ENCODE data around the gene UROS.
A peak's percentile ranks its signal among the peaks of the same experiment; 100 is the strongest.

The UROS gene

DNA sequence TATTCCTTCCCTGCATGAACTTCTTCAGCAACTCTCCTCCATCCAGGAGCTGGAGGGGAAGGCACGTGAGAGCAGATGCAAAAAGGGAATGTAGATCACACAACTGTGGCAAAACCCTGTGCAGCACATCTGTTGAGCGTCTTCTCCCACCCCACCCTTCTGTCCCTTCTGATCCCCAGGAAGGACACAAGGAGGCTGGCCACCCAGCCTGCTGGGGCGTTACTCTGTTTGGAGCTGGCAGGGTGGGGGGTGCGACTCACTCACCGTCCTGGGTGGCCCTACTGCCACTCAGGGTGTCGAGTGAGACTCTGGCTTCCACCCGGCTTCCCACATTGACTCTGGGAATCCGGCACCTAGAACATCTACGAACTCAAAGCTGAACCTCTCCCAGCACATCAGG, 37.3 kb downstream of the UROS start:
- no peak overlapping the region for H3K4me3 Mint-ChIP-seq
- no peaks in the 10 kb centered on the region for H3K27me3 Mint-ChIP-seq
- DNase-seq: no peak
- H3K36me3 Mint-ChIP-seq (ENCODE audit: low read depth): no peaks in the 10 kb centered on the region
- ATAC-seq: no peak
- H3K27ac Mint-ChIP-seq: no peak overlapping the region
- H3K4me1 Mint-ChIP-seq: peaks cover 20% of the 10 kb centered on the region
- H3K9me3 Mint-ChIP-seq: no peaks in the 10 kb centered on the region

DNA sequence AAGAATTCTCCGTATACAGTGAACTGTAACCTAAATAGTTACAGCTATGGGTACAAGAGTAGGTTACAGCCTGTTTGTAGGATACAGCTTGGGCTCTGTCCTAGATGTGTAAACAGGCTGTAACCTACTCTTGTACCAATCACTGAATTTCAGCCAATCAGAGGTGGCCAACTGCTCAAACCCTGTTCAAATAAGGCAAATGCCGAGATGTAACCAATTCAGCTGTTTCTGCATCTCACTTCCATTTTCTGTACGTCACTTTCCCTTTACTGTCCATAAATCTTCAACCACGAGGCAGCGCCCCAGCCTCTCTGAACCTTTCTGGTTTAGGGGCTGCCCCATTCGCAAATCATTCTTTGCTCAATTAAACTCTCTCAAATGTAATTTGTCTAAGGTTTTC, 39.1 kb downstream of the UROS start:
- Mint-ChIP-seq H3K36me3 (ENCODE audit: low read depth) (no peaks in the 10 kb centered on the region), H3K9me3 (no peaks in the 10 kb centered on the region), H3K27me3 (no peaks in the 10 kb centered on the region), H3K27ac (no peak overlapping the region), H3K4me1 (peaks cover 18% of the 10 kb centered on the region), H3K4me3 (no peak overlapping the region)
- DNase-seq: no peak
- ATAC-seq: no peak

DNA sequence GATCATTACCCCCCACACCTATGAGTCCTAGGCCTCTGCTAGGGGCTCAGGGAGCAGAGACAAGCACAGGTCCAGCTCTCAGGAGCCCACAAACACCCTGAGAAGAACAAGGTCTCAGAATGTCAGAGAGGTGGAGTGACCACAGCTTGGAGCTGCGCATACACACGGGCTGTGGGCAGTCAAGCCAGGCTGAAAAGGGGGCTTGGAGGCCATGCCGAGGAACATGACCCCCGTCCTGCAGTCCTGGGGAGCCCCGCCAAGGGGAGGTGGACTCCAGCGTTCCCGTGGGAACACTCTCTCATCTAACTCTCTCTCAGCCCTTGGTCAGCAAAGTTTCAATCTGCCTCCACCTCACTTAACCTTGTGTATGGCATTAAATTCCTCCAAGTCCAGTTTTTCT, 39.6 kb downstream of the UROS start:
- DNase-seq: no peak

DNA sequence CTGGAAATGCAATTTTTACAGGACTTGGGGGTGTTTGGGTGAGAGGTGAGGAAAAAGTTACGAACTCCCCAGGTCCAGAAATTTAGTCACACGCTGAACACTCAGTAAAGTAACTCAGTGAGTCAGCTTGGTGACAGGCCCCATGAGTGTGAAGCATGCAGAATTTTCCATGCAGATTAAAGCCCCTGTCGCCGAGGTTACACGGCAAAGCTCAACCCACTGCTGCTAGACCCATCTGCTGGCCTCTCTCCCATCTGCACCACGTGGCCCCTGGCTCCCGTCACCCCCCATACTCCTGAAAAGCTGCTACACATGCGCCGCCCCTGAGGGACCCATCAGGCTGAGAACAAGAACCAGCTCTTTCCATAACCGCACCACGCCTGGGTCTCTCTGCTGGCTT, 40.4 kb downstream of the UROS start:
- DNase-seq: no peak
- H3K4me3 Mint-ChIP-seq: no peak overlapping the region
- no peaks in the 10 kb centered on the region for H3K27me3 Mint-ChIP-seq
- no peak overlapping the region for H3K27ac Mint-ChIP-seq
- peaks cover 6% of the 10 kb centered on the region for H3K4me1 Mint-ChIP-seq
- no peaks in the 10 kb centered on the region for H3K9me3 Mint-ChIP-seq
- H3K36me3 Mint-ChIP-seq (ENCODE audit: low read depth): no peaks in the 10 kb centered on the region
- ATAC-seq: peak; percentile 44

More for the DNA sequence above, 39.6 kb downstream of the UROS start:
- Mint-ChIP-seq H3K4me1 (peaks cover 14% of the 10 kb centered on the region), H3K4me3 (no peak overlapping the region), H3K9me3 (no peaks in the 10 kb centered on the region), H3K27me3 (no peaks in the 10 kb centered on the region), H3K36me3 (ENCODE audit: low read depth) (no peaks in the 10 kb centered on the region), H3K27ac (no peak overlapping the region)
- ATAC-seq: no peak

DNA sequence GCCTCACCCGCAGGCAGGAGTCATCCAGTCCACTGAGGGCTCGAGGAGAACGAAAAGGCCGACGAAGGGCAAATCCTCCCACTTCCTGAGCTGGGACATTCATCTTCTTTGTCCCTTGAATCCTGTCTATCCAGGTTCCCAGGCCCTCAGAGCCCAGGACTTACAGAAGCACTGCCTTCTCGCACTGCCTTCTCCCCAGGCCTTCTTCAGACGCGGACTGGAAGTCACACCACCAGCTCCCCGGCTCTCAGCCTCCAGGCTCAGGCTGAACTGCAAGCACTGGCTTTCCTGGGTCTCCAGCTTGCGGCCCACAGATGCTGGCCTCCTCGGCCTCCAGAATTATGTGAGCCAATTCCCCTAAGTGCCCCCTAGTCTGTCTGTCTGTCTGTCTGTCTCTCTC, 41.0 kb downstream of the UROS start:
- no peaks in the 10 kb centered on the region for H3K36me3 Mint-ChIP-seq (ENCODE audit: low read depth)
- no peak for ATAC-seq
- no peaks in the 10 kb centered on the region for H3K9me3 Mint-ChIP-seq

DNA sequence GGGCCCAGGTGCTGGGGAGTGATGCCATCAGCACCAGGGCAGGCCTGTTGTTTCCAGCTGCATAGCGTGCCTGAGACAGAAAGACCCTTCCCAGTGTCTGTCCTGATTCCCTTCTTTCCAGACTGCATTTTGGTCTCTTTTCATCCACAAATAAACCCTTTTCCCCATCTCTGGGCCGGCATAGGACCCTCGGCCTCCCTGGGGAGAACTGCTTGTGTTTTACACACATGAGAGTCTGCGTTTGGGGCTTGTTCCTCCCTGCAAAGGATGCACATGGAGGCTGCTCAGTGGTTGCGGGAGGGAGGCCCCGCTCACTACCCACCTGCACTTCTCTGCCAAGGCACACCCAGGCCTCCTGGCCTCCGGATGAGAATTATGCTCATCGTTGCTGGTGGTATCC, 41.7 kb downstream of the UROS start:
- Mint-ChIP-seq H3K27ac (no peak overlapping the region), H3K36me3 (ENCODE audit: low read depth) (no peaks in the 10 kb centered on the region), H3K9me3 (no peaks in the 10 kb centered on the region), H3K27me3 (no peaks in the 10 kb centered on the region), H3K4me3 (no peak overlapping the region), H3K4me1 (no peaks in the 10 kb centered on the region)
- DNase-seq (no peak), ATAC-seq (no peak)

More for the DNA sequence above, 41.0 kb downstream of the UROS start:
- no peak for DNase-seq
- no peaks in the 10 kb centered on the region for H3K27me3 Mint-ChIP-seq
- peaks cover 2% of the 10 kb centered on the region for H3K4me1 Mint-ChIP-seq
- no peak overlapping the region for H3K4me3 Mint-ChIP-seq
- no peak overlapping the region for H3K27ac Mint-ChIP-seq

DNA sequence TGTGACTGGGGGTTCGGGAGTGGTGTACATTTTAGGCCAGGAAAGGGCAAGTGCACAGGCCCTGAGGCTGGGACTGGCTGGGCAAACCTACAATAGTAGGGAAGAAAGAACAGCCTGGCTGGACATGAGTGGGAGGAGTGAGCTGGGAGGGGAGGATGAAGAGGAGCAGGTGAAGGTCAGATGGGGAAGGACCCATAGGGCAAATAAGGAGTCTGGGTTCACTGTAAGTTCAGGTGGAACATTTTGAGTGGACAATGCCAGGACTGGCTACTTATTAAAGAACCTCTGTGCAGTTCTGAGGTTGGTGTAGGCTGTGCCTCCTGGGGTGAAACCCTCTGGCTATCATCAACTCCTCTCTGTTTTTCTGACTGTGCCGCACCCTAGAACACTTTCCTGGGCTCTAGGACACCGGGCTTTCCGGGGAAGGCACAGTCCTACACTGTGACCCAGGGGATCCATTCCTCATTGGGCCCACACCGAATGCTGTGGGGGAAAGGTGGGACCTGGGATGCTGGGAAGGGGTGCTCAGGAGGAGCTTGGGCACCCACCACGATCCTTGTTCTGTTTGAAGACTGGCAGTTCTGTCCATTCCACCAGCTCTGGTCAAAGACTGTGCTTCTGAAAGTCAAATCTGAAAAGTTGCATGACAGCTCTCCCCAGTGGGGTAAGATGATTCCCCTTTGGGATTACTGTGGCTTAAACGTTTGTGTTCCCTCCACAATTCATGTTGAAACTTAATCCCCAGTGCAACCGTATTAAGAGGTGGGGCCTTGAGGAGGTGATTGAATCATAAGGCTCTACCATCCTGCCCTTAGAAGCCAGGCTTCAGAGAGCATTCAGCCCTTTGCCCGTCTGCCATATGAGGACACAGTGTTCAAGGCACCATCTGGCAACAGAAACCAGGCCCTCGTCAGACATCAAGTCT, 43.4 kb downstream of the UROS start:
- no peaks in the 10 kb centered on the region for H3K27me3 Mint-ChIP-seq
- DNase-seq (no peak), ATAC-seq (no peak)
- H3K27ac Mint-ChIP-seq: no peak overlapping the region
- no peaks in the 10 kb centered on the region for H3K36me3 Mint-ChIP-seq (ENCODE audit: low read depth)
- no peak overlapping the region for H3K4me3 Mint-ChIP-seq
- no peaks in the 10 kb centered on the region for H3K4me1 Mint-ChIP-seq
- H3K9me3 Mint-ChIP-seq: no peaks in the 10 kb centered on the region

DNA sequence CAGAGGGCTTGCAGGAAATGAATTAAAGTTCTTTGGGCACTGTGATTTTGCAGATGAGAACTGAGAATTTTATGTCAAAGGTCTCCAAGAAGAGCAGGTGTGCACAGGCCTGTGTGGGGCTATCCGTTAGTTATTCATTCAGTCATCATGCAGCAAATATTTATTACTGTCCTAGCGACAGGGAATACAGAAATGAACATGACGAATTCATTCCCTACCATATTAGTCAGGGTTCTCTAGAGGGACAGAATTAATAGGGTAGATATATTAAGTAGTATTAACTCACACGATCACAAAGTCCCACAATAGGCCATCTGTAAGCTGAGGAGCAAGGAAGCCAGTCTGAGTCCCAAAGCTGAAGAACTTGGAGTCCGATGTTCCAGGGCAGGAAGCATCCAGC, 44.5 kb downstream of the UROS start:
- H3K36me3 Mint-ChIP-seq (ENCODE audit: low read depth): no peaks in the 10 kb centered on the region
- DNase-seq: no peak
- no peak for ATAC-seq
- H3K27me3 Mint-ChIP-seq: no peaks in the 10 kb centered on the region
- H3K9me3 Mint-ChIP-seq: no peaks in the 10 kb centered on the region
- H3K27ac Mint-ChIP-seq: no peak overlapping the region
- H3K4me3 Mint-ChIP-seq: no peak overlapping the region
- no peaks in the 10 kb centered on the region for H3K4me1 Mint-ChIP-seq

DNA sequence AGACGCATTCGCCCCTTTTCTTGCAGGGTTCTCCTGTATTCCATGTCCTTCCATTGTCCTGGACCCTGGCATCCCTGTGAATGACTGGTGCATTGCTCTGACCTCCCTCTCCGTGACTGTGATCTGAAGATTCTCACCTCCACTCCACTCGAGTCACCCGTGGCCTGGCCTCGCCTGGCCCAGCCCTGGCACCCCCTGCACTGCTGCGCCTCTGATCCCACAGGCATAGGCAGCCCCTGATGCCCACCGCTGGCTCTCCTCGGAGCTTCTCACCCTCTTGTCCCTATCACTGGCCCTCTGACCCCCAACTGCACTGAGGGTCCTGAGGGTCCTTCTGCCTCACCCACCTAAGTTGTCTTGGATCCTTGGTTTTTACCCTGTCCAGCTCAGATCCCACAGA, 45.3 kb downstream of the UROS start:
- Mint-ChIP-seq H3K27ac (no peak overlapping the region), H3K9me3 (no peaks in the 10 kb centered on the region), H3K27me3 (no peaks in the 10 kb centered on the region), H3K36me3 (ENCODE audit: low read depth) (no peaks in the 10 kb centered on the region), H3K4me3 (no peak overlapping the region), H3K4me1 (no peaks in the 10 kb centered on the region)
- no peak for ATAC-seq
- DNase-seq: no peak

DNA sequence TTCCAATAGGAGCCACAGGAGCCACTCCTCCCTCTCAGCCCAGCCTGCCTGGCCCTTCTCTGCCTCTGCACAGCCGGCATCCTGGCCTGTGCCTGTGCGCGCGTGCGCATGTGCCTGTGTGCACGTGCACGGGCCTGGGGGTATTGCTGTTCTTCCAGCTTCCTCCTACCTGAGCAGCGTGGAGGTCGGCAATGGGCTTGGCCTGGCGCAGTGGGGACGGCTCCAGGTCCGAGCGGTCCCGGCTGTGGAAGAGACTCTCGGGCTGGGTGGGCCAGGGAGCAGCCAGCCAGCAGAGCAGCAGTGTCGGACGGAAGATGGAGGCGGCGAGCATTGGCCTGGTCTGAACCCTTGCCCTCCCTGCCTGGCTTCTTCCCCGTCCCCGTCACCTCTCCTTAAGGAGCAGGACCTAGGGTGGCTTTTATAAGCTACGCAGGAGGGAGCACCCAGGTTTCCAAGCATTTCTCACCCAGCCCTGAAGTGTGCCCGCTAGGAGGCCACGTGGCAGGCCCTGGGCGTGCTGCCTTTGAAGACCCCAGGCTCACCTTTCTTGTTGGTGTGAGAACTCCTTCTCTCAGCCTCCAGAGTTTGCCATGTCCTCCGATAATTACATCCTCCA, 47.5 kb downstream of the UROS start, which contains the start of gene MMP21:
Gene MMP21 (minus strand): TSS at position 331 of the 616 bp plus-strand sequence. CDS start 0 bp downstream, at position 331.
- H3K27me3 Mint-ChIP-seq: no peaks in the 10 kb centered on the region
- no peak within 1 kb of the TSS for H3K4me3 Mint-ChIP-seq
- DNase-seq: no peak
- ATAC-seq: no peak
- no peaks in the 10 kb centered on the region for H3K36me3 Mint-ChIP-seq (ENCODE audit: low read depth)
- H3K4me1 Mint-ChIP-seq: no peaks in the 10 kb centered on the region
- H3K27ac Mint-ChIP-seq: no peak within 1 kb of the TSS
- H3K9me3 Mint-ChIP-seq: no peaks in the 10 kb centered on the region

DNA sequence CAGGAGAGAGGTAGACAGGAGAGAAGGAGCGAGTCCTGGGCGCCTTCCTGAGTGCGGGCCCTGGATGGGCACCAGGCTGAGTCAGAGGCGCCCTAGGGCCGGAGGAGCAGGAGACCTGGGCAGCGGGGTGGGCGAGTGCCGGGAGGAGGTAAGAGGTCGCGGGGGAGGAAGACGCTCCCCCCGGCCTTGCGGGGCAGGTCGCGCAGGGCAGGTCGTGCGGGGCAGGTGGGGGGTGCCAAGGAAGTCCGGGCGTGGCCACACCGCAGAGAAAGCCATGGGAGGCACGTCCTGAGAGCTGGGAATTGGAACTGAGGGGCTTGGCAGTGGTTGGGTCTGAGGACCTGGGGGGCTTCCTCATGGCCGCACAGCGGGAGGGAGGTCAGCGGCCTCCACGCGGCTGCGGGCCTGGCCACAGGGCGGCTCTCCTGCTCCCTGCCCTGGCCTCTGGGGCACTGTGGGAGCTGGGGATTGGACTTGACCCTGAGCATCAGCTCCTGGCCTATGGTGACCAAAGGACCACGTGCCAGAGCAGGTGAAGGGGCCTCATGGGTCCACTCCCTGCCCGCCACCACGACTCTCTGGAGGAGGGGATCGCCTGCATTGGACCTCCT, 48.4 kb downstream of the UROS start:
- no peaks in the 10 kb centered on the region for H3K4me1 Mint-ChIP-seq
- H3K4me3 Mint-ChIP-seq: no peak overlapping the region
- ATAC-seq: no peak
- H3K27me3 Mint-ChIP-seq: no peaks in the 10 kb centered on the region
- H3K27ac Mint-ChIP-seq: no peak overlapping the region
- DNase-seq: no peak
- no peaks in the 10 kb centered on the region for H3K9me3 Mint-ChIP-seq
- no peaks in the 10 kb centered on the region for H3K36me3 Mint-ChIP-seq (ENCODE audit: low read depth)

DNA sequence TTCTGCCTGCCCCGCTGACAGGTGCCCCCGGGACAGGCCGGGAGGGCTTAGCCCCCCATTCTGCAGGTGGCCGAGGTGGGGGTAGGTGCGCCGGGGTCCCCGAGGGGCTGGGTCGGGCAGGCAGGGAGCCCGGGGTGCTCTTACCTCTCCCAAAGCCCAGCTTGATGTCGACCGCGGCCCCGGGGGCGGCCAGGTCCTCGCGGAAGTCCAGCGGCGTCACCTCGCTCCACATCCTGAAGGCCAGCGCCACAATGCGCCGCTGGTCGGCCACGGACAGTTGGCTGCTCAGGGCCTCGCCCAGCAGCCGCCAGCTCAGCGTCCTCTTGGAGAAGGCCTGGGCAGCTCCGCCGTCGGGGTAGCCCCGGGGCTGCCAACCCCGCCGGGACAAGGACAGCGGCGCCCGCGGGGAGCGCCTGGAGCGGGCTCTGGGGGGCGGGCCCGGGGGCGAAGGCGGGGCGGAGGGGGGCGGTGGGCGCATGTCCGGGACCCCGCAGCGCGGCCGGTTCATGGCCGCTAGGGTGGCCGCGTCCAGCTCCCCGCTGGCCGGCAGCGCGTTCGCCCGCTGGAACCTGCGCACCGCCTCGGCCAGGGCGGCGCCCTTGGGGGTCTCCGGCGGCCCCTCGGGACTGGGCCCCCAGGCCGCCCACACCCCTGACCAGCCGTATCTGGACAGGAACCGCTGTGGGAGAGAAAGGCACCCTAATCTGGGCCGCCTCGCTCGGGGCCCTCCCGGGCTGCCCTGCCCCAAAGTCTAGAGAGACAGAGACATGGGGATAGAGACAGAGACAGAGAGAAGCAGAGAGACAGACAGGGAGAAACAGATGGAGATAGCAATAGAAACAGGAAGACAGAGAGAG, 49.1 kb downstream of the UROS start:
- Mint-ChIP-seq H3K4me1 (no peaks in the 10 kb centered on the region), H3K27me3 (no peaks in the 10 kb centered on the region), H3K27ac (no peak overlapping the region), H3K9me3 (no peaks in the 10 kb centered on the region), H3K36me3 (ENCODE audit: low read depth) (no peaks in the 10 kb centered on the region), H3K4me3 (no peak overlapping the region)
- DNase-seq: no peak
- no peak for ATAC-seq

DNA sequence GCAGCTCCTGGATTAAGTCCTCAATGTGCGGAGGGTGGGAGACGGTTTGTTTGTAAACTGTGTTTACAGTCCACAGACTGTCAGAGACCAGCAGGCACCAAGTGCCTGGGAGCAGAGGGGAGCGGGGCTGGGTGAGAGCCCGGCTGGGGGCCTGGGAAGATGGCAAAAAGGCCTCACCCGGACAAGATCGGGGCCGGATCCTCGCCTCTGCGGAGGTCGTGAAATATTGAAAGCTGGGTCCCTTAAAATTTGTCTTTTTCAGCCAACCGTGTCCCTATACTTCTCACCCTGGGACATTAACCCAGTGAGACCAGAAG, 50.2 kb downstream of the UROS start:
- no peak overlapping the region for H3K4me3 Mint-ChIP-seq
- DNase-seq: no peak
- no peak for ATAC-seq
- H3K36me3 Mint-ChIP-seq (ENCODE audit: low read depth): peaks cover 1% of the 10 kb centered on the region
- no peaks in the 10 kb centered on the region for H3K27me3 Mint-ChIP-seq
- H3K4me1 Mint-ChIP-seq: no peaks in the 10 kb centered on the region
- no peak overlapping the region for H3K27ac Mint-ChIP-seq
- no peaks in the 10 kb centered on the region for H3K9me3 Mint-ChIP-seq

DNA sequence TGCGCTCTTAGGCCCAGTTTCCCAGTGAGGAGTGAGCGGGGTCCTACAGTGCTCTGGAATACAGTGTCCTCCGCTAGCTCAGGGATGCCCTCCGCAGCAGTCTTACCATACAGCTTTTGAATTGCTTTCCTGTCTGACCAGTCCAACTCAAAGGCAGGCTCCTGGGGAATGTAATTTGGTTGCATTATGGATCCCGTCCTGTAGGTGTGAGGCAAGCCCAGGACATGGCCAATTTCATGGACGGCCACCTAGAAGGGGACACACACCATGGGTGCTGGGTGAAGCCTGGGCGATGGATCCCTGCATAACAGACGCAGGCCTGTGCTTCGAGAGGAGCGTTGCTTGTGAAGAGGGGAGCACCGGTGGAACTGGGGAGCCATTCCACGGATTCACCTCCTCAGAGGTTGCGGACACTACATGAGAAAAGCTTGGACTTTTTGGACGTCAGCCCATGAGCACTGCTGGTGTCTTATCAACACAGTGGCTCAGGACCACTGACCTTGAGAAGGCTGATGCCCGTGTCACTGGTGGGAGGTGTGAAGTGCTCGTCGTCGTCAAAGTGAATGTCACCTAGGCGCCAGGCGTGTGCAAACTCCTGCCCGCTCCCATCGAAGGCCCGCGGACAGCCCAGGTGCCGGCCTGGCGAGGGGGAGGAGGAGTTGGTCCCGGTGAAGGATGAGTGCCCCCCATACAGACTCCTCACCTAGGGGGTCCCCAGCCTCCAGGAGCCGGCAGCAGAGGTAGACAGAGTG, 50.8 kb downstream of the UROS start:
- no peaks in the 10 kb centered on the region for H3K27me3 Mint-ChIP-seq
- no peak for ATAC-seq
- H3K36me3 Mint-ChIP-seq (ENCODE audit: low read depth): peaks cover 7% of the 10 kb centered on the region
- no peaks in the 10 kb centered on the region for H3K4me1 Mint-ChIP-seq
- no peak overlapping the region for H3K4me3 Mint-ChIP-seq
- H3K27ac Mint-ChIP-seq: no peak overlapping the region
- DNase-seq: no peak
- no peaks in the 10 kb centered on the region for H3K9me3 Mint-ChIP-seq
